GM20431 (cell line): ENCODE measurements around the gene NDC1.

Experiments
- in situ Hi-C: fragments of 300-500 bp; cut with MseI, MboI; formaldehyde crosslinking; loops from one replicate; pipeline ENCODE4 v1.15.0; 2020; ENCODE audit warnings: low sequenced_read_pairs; ENCODE audit not compliant: unreplicated experiment

Gene NDC1

DNA sequence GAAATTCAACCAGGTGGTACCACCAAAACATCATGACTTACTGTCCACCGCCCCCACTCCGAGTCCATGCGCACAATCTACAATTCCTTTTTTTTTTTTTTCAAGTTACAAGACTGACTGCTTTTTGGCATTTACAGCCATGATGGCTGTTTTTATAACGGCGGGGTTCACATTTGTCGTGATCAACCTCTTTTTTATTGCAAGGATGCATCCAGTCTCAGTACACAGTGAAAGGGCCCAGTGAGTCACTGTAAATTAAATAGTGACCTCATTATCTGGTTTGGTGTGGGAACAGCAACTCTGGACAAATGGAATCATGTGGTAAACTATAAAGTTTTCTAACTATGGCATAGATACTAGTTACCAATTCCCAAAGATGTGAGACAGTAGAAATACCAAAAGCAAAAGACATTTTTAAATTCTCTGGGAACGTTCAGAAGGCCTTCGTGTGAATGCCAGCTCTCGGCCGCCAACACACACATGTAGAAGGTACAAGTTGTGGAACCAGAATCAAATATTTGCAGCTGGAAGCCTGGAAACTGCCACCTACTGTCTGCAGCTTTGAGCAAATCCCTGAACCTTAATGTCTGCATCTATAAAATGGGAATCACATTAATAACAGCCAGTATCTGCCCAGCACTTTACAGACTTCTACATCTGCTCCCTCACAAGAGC is 104.0 kb downstream of the NDC1 start:
- in situ Hi-C loops: no loop called here

DNA sequence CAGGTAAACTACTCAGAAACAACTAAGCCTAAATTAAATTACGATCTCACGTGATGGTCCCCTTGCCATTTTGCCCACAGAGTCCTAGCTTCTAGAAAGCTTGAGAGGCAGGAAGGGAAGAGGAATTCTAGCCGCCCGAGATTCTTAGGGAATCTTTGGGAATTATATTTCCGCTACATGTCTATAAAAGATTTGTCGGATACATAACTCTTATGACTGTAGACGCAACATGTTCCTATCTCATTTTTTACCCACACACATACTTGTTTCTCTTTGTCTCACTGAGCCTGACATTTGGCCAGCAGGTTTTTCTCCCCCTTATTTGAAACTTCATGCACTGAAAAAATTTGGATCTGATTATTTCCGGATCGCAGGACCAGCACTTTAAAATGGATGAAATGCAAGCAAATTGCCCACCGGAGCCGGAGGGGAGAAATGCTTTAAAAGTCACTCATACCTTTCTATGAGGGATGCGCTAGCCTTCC is 104.6 kb downstream of the NDC1 start:
- in situ Hi-C loops: no loop called here

DNA sequence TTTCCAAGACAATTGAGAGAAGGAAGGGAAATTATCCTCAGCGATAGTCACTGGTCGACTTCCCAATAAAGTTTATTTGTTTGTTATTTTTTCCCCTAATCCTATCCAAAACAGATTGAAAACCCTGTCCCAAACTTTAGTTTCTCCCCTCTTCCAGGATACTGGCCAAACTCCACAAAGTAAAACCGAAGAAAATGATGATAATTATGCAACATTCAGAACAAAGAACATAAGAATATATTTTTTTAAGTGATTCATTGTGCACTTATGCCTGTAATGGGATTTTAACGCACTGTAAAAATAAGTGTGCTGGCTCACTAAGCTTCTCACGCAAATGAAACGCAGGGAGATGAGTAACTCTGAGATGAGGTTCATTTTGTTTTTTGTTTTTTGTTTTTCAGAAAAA is 105.2 kb downstream of the NDC1 start:
- in situ Hi-C loops: no loop called here

DNA sequence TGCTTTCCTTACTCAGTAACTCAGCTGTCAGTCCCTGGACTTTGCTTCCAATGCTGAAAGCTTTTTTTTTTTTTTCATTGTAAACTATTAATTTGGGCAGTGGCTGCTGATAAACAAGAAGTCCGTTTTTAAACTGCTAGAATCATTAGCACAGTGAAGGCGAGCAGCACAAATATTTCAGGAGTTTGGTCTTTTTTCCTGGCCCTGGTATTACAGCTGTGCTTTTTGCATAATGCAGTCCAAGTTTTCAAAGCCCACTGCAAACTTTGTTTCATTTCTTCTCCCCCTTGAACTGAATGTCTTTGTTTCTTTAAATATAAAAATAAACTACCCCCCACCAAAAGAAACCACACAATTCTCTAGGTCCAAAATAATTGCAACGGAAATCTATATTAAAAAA is 105.7 kb downstream of the NDC1 start:
- in situ Hi-C loops: no loop called here

DNA sequence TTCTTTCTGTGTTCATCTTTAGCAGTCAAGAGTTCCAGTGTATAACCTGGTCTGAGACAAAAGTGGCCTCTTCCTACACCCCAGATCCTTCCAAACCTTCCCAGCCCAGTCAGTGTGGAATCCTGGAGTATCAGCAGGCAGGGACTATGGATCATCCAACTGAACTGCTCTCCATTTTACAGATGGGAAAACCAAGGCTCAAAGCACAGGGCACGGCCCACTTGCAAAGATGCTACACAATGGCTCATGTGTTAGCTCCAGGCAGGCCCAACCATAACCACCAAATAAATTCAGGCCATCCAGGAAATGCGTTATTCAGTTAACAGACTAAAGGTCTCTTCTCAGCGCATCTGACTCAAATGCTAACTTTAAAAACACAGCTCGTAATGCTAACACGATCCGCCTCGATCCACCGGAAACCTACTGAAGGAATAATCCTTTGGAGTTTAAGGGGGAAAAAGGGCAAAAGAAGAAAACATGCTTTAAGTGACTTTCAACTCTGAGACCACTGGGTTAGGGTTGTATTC is 106.3 kb downstream of the NDC1 start:
- in situ Hi-C loops: no loop called here

DNA sequence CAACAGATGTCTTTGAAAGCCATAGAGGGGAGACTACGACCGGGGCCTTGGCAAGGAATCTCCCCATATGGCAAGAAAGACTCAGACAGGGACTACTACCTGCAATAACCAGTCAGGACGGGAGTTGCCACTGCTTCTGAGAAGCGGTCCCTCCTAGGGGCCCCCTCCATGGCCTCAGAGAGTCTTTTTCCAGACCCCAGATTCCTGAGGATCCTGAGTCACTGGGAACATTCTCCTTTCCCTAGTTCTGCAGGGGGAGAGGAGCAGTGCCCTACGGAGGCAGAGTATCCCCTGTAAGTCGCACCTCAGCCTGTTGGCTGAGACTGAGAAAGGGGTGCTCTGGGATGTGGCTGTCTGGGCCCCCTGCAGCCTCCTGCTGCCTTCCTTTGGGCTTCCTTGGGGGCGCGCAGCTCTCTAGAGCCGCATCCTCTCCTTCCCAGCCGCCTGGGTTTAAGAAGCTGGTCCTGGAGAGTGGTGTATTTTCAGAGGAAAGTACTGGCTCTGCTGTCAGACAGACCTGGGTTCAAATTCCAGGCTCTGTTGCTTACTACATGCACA is 107.0 kb downstream of the NDC1 start:
- in situ Hi-C loops: no loop called here

DNA sequence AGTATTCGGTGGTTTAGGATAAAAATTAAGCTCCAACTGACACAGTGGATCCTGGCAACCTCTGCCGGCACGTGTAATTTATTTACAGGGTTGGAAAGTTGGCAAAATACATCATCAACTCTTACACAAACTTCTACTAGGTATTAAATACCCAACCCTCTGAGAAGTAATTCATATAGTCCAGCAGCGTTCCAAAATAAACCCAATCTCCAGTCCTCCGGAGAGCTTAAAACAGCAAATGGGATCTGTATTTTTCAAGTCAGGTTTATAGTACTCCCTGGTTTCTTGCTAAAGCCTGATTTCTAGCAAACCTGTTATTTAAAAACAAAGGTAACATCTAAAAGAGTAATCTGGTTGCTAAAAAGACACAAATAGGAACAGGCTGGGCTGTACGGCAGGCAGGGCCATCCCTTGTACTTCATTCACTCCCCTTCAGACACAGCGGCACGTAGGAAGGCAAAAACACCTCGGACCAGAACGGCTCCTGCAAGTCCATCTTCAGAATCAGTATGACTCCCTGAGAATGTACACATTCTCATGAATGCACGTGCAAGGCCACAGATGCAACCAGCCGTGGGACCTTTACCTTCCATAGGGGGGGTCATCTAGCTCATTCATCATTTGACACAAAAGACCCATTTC is 107.8 kb downstream of the NDC1 start:
- in situ Hi-C loops: no loop called here

DNA sequence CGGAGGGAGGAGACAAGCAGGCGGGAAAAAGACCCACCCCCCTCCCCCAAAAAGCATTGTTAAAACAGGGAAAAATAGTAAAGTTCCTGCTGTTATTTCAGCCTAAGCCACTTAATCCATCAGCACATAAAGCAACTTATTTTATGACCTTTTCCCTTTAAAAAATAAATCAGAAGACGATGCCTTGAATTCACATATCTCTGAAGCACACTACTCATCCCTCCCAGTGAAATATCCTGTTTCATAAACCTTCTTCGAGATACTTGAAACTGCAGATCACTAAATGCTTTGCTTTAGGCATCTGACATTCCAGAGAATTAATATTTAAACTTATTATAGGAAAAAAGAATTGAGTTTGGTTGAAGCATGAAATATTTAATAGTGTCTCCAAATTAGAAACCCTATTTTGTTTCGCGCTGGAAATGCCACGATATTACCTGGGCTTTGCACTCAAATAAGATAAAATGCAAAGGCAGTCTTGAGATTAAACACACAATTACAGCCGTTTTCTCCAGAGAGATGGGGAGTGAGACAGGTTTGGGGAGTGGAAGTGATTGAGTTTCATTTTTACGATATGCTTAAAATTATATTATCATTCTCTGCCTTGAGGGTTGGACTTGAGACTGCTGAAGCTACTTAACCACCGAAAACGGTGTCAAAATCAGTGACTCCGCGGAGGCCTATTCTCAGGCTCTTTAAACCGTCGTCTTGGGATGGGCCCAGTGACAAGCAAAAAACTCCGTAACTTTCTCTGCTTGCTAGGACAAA is 108.5 kb downstream of the NDC1 start:
- in situ Hi-C loops: no loop called here

DNA sequence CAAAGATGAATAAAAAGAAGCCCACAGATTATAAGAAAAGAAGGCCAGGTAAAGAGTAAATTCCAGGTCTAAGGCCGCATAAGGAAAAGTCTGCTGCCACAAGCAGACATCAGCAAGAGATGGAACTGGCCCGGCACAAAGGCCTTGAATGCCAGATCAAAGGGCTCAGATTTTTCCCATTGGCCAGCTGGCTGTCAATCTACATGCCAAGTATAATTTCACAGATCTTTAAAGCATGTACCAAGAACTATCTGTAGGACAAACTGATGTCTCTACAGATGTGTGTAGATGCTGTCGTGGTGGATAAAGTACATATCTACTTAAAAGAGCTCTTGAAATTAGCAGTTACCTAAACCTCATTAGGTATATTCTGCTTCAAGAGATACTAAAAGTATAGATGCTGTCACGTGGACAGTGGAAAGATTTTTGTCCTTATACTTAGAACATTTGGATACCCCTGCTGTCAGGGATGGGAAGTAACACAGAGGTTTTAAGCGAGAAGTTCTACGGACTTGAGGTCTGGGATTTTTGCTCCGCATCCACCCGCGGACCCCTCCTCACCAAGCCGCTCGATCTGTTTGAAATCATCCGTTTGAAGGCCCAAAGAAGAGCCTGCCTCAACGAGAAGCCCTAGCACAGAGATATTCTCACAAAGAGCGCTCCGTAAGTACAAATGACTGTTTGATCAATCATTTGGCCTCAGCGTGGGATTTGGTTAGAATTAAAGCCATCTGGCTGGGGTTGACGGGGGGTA is 109.2 kb downstream of the NDC1 start:
- in situ Hi-C loops: no loop called here

DNA sequence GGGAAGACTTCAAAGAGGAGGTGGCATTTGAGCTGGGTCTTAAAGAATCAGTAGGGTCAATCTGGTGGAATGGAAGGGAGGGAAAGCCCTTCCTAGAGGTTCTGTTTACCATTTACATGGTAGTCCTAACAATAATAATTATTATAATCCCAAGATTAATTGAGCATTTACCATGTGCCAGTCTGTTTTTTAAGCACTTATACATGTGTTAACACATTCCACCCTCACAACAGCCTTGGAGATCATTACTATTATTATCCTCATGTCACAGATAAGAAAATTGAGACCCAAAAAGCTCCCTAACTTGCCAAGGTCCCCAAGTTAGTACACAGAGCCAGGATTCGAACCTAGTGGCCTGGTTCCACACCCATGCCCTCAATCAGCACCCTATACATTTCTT is 109.9 kb downstream of the NDC1 start:
- in situ Hi-C loops: no loop called here

DNA sequence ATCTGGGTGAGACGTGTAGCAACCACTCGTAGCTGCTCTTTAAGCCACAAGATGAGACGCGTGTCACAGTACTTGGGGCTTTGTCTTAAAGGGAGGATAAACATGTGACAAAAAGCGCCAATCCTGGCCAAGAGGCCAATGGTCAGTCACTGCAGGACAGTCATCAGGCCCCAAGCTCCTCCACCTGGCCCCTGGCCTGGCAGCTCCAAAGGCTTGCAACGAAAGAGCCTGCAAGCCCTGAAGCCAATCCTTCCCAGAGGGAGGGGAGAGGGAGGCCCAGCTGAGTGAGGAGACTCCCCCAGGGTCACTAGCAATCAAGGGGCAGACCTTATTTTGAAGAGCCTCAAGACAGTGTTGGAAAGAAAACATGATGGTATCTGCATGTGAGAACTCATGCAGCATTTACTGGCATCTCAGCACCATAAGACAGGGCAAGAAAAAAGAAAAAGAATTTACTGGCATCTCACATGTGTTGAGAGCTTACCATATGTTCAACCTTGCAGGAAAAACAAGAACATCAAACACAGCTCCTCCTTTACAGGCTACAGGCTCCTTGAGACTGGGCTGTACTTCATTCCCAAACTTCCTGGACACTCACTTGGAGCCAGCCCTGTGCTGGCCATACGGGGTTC is 110.5 kb downstream of the NDC1 start:
- in situ Hi-C loops: no loop called here

DNA sequence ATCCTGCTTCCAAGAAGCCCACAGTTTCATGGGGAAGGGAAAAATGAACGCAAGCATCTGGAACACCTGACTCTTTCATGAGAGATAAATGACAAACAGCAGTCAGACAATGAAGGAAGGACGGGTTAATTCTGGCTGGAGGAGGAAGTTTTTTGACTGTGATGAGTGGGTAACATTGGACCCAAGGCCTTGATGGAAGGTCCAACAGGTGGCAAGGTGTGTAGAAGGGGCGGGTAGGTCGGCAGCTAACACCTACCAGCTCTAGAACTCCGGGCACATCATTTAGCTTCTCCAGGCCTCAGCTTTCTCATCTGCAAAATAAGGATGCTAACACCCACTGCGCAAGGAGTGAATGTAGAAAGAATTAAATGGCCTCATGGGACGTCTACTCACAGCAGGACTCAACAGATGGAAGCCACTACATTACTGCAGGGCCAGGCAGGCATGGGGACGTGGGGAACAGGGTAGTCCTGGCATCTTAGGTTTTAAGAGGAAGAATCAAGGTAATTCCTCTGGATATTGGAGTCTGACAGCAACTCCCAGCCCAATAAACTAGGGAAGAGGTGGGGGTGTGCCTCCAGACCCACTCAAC is 112.0 kb downstream of the NDC1 start:
- in situ Hi-C loops: no loop called here

DNA sequence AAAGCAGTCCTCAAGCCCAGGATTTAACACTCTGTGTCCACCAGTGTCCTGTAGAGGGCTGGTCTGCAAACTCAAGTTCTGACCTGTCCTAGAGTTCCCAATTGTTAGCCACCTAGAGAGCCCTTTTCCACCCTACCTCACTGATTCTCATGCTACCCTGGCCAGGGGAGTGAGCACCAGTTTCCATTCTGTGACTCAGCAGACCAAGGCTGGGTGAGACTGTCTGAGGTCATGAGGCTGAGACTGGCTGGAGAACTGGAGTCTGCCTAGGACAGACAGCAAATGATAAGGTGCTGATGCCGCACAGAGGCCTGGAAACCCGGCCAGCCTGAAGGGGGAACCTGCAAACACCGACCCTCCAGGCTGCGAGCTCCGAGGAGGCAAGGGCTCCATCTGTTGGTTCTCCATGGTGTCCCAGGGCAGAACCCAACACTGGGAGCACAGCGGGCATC is 112.8 kb downstream of the NDC1 start:
- in situ Hi-C loops: no loop called here

DNA sequence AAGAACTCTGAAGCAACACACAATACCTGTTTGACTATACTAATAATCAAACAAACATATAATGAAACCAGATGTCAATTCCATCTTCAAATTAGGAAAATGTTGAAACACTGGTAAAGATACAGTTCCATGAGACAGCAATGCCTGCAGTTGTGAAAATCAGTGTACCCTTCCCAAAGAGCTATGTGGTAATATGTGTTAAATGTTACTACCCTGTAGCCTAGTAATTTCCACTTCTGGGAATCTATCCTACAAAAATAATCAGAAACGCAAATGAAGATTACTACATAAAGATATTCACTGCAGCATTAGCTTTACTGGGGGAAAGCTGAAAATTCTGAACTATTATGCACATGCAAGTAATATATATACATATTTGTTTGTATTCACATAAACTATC is 116.1 kb downstream of the NDC1 start:
- in situ Hi-C loops: no loop called here

DNA sequence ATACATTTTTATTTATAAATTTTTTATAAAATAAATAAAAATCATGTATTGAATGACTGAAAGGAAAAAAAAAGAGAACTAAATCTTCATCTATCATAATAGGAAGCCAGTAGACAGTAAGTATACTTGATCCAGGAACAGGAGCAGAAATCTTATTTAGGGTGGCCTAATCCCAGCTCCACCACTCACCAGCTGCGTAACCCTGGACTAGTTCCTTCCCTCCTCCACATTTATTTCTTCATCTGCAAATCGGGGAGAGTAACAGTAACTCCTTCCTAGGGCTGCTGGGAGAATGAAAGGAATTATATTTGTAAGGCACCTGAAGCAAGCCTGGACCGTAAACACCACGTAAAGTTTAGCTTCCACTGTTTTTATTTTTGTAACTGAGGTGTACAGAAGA is 117.0 kb downstream of the NDC1 start:
- in situ Hi-C loops: no loop called here

DNA sequence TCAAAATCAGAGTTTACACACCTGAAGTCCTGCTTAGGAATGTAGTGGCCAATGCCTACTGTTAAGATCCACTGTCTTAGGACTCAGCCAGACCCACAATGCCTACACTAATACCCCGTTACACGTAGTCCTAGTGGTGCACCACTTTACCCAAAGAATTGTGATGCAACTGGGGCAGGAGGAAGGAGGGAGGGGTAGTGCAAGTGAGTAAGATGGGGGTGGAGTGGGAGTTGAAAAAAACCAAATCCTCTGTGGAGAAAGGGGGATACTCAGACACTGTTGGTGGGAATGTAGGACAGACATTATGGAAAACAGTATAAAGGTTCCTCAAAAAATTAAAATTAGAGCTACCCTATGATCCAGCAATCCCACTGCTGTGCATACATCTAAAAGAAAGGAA is 118.6 kb downstream of the NDC1 start:
- in situ Hi-C loops: no loop called here

DNA sequence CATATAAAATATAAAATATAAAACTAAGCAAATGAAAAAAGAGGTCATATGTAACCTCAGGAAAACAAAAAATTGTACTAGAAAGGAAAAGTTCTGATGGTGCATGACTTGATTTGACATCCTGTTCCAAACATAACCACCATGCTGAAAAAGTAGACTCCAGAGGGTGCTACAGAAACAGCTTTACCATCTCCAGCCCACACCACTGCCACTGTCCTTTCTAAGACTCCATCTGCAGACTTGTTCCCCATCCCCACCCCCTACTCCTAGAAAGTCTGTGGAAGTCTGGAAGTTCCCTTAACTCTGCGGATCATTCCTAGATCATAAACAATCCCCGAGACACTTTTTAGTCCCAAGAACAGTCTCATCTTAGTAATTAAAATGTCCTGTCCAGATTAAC is 119.7 kb downstream of the NDC1 start:
- in situ Hi-C loops: no loop called here

DNA sequence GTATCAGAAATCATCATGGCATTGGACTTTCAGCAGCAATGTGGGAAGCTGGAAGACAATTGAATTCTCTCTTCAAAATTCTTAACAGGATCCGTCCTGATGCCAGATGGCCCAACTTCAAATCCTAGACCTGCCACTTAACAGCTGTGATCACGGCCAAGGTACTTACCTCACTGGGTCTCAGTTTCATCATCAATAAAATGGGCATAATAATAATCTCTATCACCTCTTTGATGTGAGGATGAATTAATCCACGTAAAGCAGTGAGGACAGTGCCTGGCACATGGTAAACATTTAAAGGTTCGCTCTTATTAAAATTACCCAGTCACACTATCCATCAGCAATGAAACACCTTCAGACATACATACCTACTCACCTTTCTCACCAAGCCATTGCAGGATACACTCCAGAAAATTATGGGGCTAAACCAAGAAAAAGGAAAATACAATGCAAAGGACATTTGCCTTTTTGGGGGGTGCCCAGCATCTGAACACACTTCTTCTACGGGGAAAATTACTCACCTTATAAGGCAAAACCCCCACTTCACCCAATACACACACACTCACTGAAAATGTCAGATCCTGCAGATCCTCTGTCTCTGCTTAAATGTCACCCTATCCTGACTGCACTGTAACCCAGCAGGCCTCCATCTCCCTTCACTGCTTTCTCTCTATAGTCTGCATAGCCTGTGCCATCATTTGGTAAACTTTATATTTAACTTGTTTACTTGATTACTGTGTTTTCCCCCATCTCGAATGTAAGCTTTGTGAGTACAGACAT is 120.9 kb downstream of the NDC1 start:
- in situ Hi-C loops: no loop called here
